SK-N-SH treated with all-trans-retinoic acid at 6 μM for 48 hours (cell line): ENCODE data around the gene CAPRIN2.

Experiments
- ATAC-seq: fragments of 200-7000 bp; cut with Tn5 transposase; 3 replicates; pipeline ENCODE4 v1.9.1; 2020; ENCODE audit warnings: mild to moderate bottlenecking, moderate library complexity
- ARNTL ChIP-seq: fragments of 450-650 bp; formaldehyde crosslinking; IDR thresholded peaks from 2 replicates; pipeline ENCODE4 v1.5.0; 2020; ENCODE audit warnings: low read depth, mild to moderate bottlenecking, moderate library complexity, borderline replicate concordance
- BACH2 ChIP-seq: fragments of 250-450 bp; sonication (Bioruptor Pico); IDR thresholded peaks from 2 replicates; pipeline ENCODE4 v1.9.0; 2021; ENCODE audit warnings: mild to moderate bottlenecking, borderline replicate concordance
- CSDC2 ChIP-seq: fragments of 250-450 bp; sonication (Bioruptor Pico); IDR thresholded peaks from 2 replicates; pipeline ENCODE4 v1.5.0; 2020; ENCODE audit warnings: mild to moderate bottlenecking, moderate library complexity
- CSRNP3 ChIP-seq: fragments of 250-450 bp; sonication (Bioruptor Pico); IDR thresholded peaks from 2 replicates; pipeline ENCODE4 v1.5.1; 2021; ENCODE audit warnings: mild to moderate bottlenecking, moderate library complexity
- GLIS3 ChIP-seq: fragments of 250-450 bp; sonication (Bioruptor Pico); IDR thresholded peaks from 2 replicates; pipeline ENCODE4 v1.5.0; 2020; ENCODE audit warnings: mild to moderate bottlenecking, moderate library complexity
- ISL1 ChIP-seq: fragments of 250-450 bp; sonication (Bioruptor Pico); IDR thresholded peaks from 2 replicates; pipeline ENCODE4 v2.1.2; 2022; ENCODE audit warnings: mild to moderate bottlenecking, moderate library complexity
- OSR1 ChIP-seq: fragments of 250-450 bp; sonication (Bioruptor Pico); IDR thresholded peaks from 2 replicates; pipeline ENCODE4 v1.8.0; 2022; ENCODE audit warnings: moderate library complexity, mild to moderate bottlenecking, inconsistent platforms
- POU6F1 ChIP-seq: fragments of 250-450 bp; sonication (Bioruptor Pico); IDR thresholded peaks from 2 replicates; pipeline ENCODE4 v1.8.0; 2021; ENCODE audit warnings: low read depth, mild to moderate bottlenecking, moderate library complexity, borderline replicate concordance
- PPARA ChIP-seq: fragments of 250-450 bp; sonication (Bioruptor Pico); IDR thresholded peaks from 2 replicates; pipeline ENCODE4 v1.5.0; 2020; ENCODE audit warnings: mild to moderate bottlenecking, borderline replicate concordance
- RARB ChIP-seq: fragments of 250-450 bp; sonication (Bioruptor Pico); IDR thresholded peaks from 2 replicates; pipeline ENCODE4 v1.8.0; 2021; ENCODE audit warnings: mild to moderate bottlenecking, moderate library complexity
- SNAI2 ChIP-seq: fragments of 250-450 bp; sonication (Bioruptor Pico); IDR thresholded peaks from 2 replicates; pipeline ENCODE4 v1.5.0; 2020; ENCODE audit warnings: mild to moderate bottlenecking, moderate library complexity
- TCF4 ChIP-seq: fragments of 250-450 bp; sonication (Bioruptor Pico); IDR thresholded peaks from 2 replicates; pipeline ENCODE4 v1.8.0; 2021; ENCODE audit warnings: mild to moderate bottlenecking, moderate library complexity, borderline replicate concordance
- TOX ChIP-seq: fragments of 250-450 bp; sonication (Bioruptor Pico); IDR thresholded peaks from 2 replicates; pipeline ENCODE4 v1.8.0; 2021; ENCODE audit warnings: mild to moderate bottlenecking, moderate library complexity, borderline replicate concordance
- ZC3H10 ChIP-seq: fragments of 250-450 bp; sonication (Bioruptor Pico); IDR thresholded peaks from 2 replicates; pipeline ENCODE4 v1.5.1; 2021; ENCODE audit warnings: mild to moderate bottlenecking, moderate library complexity
- ZFP3 ChIP-seq: fragments of 250-450 bp; sonication (Bioruptor Pico); IDR thresholded peaks from 2 replicates; pipeline ENCODE4 v1.5.0; 2020; ENCODE audit warnings: mild to moderate bottlenecking, moderate library complexity
- ZFP30 ChIP-seq: fragments of 450-650 bp; formaldehyde crosslinking; IDR thresholded peaks from 2 replicates; pipeline ENCODE4 v1.5.0; 2022; ENCODE audit warnings: mild to moderate bottlenecking, moderate library complexity
- ZNF565 ChIP-seq: fragments of 450-650 bp; formaldehyde crosslinking; conservative IDR thresholded peaks from 2 replicates; pipeline ENCODE4 v1.5.0; 2020; ENCODE audit warnings: low read depth, mild to moderate bottlenecking, moderate library complexity
- ZNF70 ChIP-seq: fragments of 450-650 bp; formaldehyde crosslinking; IDR thresholded peaks from 2 replicates; pipeline ENCODE4 v1.5.0; 2020; ENCODE audit warnings: mild to moderate bottlenecking, moderate library complexity
- ZNF8 ChIP-seq: fragments of 450-650 bp; formaldehyde crosslinking; IDR thresholded peaks from 2 replicates; pipeline ENCODE4 v1.5.0; 2020; ENCODE audit warnings: mild to moderate bottlenecking, moderate library complexity
- TF ChIP-seq, protein P1 (sequence below): fragments of 250-450 bp; sonication (Bioruptor Pico); IDR thresholded peaks from 2 replicates; pipeline ENCODE4 v1.8.0; 2020; ENCODE audit warnings: mild to moderate bottlenecking, moderate library complexity, borderline replicate concordance
- TF ChIP-seq, protein P2 (sequence below): fragments of 250-450 bp; sonication (Bioruptor Pico); IDR thresholded peaks from 2 replicates; pipeline ENCODE4 v1.5.0; 2020; ENCODE audit warnings: mild to moderate bottlenecking, moderate library complexity

Gene CAPRIN2

DNA sequence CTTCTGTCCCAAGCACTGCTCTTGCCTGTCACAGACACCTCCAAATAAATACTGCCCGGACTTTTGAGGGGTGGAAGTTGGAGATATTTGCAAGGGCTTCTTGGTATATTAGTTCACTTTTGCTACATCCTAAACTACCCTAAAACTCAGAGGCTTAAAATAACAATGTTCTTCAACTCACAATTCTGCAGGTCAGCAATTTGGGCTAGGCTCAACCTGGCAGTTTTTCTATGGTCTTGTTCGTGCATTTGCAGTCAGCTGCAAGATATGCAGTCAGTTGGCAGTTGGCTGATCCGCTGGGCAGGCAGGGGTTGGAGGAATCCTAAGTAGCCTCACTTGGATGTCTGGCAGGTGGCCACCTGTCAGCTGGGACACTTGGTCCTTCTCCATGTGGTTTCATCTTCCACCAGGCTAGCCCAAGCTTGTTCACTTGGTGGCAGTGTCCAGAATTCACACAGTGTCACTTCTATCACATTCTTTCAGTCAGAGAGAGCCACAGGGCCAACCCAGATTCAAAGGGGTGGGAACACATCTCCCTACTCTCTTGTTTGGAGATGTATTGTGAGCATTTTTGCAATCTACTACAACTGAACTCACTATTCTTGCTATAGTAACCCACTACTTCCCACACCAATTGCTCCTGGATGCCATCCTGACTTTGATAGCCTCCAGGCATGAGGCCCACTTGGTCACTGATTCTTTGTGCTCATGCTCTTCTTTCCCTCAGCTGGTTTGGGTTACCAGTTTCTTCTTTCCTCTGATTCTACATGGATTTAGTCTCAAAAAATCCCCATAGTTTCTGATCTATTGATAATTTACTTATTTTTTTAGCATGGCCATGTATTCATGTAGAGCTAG lies 27.8 kb upstream of the CAPRIN2 start (continued):
- TF ChIP-seq CSDC2 (CRISPR knock-in tag), result no peak

- ATAC-seq, result no peak
- no peak for TF ChIP-seq PPARA
- TF ChIP-seq TCF4, result no peak
- no peak for TF ChIP-seq SNAI2 (CRISPR knock-in tag)
- TF ChIP-seq POU6F1 (CRISPR knock-in tag), result no peak
- no peak for TF ChIP-seq CSRNP3 (CRISPR knock-in tag)
- TF ChIP-seq ZNF8 (CRISPR knock-in tag), result no peak
- TF ChIP-seq RARB, result no peak
- no peak for TF ChIP-seq ARNTL (CRISPR knock-in tag)
- TF ChIP-seq ZFP3, result no peak
- TF ChIP-seq, protein P1, sequence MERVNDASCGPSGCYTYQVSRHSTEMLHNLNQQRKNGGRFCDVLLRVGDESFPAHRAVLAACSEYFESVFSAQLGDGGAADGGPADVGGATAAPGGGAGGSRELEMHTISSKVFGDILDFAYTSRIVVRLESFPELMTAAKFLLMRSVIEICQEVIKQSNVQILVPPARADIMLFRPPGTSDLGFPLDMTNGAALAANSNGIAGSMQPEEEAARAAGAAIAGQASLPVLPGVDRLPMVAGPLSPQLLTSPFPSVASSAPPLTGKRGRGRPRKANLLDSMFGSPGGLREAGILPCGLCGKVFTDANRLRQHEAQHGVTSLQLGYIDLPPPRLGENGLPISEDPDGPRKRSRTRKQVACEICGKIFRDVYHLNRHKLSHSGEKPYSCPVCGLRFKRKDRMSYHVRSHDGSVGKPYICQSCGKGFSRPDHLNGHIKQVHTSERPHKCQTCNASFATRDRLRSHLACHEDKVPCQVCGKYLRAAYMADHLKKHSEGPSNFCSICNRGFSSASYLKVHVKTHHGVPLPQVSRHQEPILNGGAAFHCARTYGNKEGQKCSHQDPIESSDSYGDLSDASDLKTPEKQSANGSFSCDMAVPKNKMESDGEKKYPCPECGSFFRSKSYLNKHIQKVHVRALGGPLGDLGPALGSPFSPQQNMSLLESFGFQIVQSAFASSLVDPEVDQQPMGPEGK (CRISPR knock-in tag), result no peak
- TF ChIP-seq GLIS3 (CRISPR knock-in tag), result no peak
- no peak for TF ChIP-seq CSDC2 (CRISPR knock-in tag)
- no peak for TF ChIP-seq OSR1 (CRISPR knock-in tag)
- TF ChIP-seq ISL1 (CRISPR knock-in tag), result no peak
Measured at GRCh38 chr12:30779578-30779977, 24.8 kb upstream of the CAPRIN2 start.

DNA sequence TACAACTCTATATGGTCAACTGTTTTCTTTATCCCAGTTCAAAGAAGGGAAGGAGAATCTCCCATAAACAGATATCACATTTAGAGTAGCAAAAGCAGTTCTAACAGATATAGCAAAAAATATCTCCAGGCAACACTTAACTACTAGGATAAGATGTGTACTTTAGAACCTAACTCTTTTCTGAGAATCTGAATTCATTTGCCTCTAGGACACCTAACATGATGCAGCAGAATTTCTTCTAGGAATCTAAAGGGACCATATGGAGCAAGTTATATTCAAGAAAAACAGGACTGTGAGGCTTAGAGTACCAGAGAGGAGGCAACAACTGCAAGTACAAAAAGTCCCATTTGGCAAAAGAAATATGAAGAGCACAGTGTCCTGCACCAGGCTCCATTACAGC lies 24.4 kb upstream of the CAPRIN2 start:
- TF ChIP-seq, protein P1 (CRISPR knock-in tag), result no peak
- TF ChIP-seq ZNF70, result no peak
- TF ChIP-seq BACH2 (CRISPR knock-in tag), result no peak
- no peak for TF ChIP-seq TOX (CRISPR knock-in tag)
- TF ChIP-seq ZNF8 (CRISPR knock-in tag), result no peak
- no peak for TF ChIP-seq ZC3H10
- TF ChIP-seq SNAI2 (CRISPR knock-in tag), result no peak
- TF ChIP-seq PPARA, result no peak
- no peak for TF ChIP-seq ISL1 (CRISPR knock-in tag)
- TF ChIP-seq ZFP30 (CRISPR knock-in tag), result no peak
- TF ChIP-seq OSR1 (CRISPR knock-in tag), result no peak
- TF ChIP-seq, protein P2, sequence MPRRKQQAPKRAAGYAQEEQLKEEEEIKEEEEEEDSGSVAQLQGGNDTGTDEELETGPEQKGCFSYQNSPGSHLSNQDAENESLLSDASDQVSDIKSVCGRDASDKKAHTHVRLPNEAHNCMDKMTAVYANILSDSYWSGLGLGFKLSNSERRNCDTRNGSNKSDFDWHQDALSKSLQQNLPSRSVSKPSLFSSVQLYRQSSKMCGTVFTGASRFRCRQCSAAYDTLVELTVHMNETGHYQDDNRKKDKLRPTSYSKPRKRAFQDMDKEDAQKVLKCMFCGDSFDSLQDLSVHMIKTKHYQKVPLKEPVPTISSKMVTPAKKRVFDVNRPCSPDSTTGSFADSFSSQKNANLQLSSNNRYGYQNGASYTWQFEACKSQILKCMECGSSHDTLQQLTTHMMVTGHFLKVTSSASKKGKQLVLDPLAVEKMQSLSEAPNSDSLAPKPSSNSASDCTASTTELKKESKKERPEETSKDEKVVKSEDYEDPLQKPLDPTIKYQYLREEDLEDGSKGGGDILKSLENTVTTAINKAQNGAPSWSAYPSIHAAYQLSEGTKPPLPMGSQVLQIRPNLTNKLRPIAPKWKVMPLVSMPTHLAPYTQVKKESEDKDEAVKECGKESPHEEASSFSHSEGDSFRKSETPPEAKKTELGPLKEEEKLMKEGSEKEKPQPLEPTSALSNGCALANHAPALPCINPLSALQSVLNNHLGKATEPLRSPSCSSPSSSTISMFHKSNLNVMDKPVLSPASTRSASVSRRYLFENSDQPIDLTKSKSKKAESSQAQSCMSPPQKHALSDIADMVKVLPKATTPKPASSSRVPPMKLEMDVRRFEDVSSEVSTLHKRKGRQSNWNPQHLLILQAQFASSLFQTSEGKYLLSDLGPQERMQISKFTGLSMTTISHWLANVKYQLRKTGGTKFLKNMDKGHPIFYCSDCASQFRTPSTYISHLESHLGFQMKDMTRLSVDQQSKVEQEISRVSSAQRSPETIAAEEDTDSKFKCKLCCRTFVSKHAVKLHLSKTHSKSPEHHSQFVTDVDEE (CRISPR knock-in tag), result no peak
- TF ChIP-seq ZNF565, result no peak
- TF ChIP-seq ZFP3, result no peak
- no peak for TF ChIP-seq RARB
- no peak for TF ChIP-seq CSRNP3 (CRISPR knock-in tag)
- TF ChIP-seq CSDC2 (CRISPR knock-in tag), result no peak
- TF ChIP-seq POU6F1 (CRISPR knock-in tag), result no peak
- no peak for TF ChIP-seq ARNTL (CRISPR knock-in tag)
- no peak for TF ChIP-seq GLIS3 (CRISPR knock-in tag)
- ATAC-seq, result no peak
